NCI-H2227 treated with DMSO at 0.1 percent for 48 hours (cell line): ENCODE measurements around the gene NUCKS1.
A peak's percentile ranks its signal among the peaks of the same experiment; 100 is the strongest.
"Not testable (repeated sequence)": the region's sequence is repeated elsewhere in the genome, so short reads cannot be mapped to it uniquely, and the experiment has no call there.

Source experiments
- DNase-seq: peaks from one replicate; lab custom pipeline; 2025; lab: John Stamatoyannopoulos, UW

Gene NUCKS1

DNA sequence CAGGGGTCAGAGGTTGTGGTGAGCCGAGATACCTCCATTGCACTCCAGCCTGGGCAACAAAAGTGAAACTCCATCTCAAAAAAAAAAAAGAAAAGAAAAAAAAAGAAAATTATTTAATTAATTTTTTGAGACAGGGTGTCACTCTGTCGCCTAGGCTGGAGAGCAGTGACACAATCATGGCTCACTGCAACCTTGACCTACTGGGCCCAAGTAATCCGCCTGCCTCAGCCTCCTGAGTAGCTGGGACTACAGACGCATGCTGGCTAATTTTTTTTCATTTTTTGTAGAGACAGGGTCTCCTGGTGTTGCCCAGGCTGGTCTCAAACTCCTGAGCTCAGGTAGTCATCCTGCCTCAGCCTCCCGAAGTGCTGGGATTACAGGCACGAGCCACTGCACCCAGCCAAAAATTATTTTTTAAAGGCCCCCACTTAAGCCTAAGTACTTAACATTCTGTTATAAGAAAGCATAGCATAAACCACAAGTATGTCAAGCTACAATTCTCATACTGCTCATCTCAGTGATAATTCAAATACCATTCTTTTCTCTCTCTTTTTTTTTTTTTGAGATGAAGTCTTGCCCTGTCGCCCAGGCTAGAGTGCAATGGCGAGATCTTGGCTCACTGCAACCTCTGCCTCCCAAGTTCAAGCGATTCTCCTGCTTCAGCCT, 19.9 kb downstream of the NUCKS1 start:
- DNase-seq: no peak

DNA sequence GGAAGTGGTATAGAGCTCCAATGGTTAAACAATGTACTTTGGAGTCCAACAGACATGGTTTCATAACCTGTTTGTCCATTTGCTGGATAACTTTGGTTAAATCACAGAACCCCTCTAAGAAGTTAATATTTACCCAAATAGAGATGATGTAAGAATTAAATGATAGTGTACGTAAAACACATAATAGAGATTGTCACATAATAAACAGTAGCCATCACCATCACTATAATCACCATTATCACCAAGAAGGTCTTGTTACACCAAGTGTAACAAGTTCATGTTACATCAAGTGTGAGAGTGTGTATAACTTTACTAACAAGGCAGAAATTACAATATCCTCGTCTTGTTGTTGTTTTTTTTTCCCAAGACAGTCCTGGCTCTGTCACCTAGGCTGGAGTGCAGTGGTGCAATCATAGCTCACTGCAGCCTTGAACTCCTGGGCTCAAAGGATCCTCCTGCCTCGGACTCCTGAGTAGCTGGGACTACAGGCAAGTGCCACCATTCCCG, 23.3 kb downstream of the NUCKS1 start:
- DNase-seq: no peak

DNA sequence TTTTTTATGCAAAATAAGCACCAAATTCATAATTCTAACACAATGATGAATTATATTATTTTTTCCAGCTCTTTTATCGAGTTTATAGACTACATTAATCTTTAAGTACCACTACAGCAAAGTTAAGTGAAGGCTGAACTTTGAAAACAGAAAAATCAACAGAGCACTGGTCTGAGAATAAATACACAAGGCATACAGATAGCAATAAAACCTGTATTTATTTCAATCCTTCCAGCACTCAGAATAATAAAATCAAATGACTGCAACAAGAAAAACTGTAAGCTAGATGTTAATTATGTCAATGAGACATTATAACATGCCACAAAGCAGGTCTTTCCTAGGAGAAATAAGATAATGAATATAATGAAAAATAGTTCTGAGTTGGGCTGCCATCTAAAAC, 24.5 kb downstream of the NUCKS1 start:
- DNase-seq: no peak

GRCh38 chr1:205720740-205721139, 29.2 kb downstream of the NUCKS1 start:
- DNase-seq: not testable (repeated sequence)

DNA sequence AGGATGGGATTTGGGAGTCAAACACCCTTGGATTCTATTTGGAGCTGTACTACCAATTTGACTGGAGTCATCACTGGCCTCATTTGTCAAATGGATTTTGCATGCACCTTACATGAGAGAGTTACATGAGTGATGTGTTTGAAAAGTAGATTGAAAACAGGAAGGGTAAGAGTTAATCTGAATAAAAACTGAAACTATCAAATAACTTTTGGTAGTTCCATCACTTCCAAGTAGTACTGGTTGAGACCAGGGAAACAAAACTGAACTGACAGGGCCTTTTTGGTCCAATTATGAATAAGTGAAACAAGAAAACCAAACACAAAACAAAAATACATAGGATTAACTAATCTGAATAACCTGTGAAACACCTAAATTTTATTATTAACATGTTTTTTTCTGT, 30.2 kb downstream of the NUCKS1 start:
- no peak for DNase-seq

GRCh38 chr1:205719015-205719414, 31.0 kb downstream of the NUCKS1 start:
- DNase-seq: no peak

DNA sequence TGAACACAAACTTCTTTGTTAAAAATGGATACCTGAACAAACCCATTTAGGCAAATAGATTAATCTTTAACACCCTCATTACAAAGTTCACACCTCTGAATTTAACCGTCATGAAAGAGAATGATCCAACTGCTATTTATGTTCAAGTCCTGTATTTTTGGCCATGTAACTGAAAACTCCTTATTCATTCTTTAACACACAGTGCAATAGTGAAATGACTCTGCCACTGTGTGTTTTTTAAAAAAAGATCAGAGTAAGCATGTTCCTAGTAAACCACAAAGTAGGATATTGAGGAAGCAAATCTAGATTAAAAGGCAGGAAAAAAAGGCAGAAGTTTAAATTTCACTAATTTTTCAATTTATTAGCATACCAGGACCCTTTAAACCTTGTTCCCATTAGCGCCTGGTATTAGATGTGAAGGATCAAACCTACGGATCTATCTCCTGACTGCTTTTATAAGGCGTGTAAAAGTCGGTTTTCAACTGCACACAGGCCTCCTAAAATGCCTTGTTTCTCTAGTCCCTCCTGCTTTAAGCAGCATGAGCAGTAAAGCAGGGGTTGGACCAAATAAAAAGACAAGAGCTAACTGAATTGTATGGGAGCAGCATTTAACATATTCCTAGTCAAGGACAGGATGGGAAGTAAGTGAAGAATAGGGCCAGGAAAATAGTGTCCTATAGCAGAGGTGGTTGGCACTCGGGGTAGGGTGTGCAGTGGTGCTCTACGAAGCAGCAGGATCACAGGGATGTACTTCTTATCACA, 33.4 kb downstream of the NUCKS1 start:
- DNase-seq: no peak

- DNase-seq: no peak
Observed at GRCh38 chr1:205715628-205716027, 34.4 kb downstream of the NUCKS1 start.

DNA sequence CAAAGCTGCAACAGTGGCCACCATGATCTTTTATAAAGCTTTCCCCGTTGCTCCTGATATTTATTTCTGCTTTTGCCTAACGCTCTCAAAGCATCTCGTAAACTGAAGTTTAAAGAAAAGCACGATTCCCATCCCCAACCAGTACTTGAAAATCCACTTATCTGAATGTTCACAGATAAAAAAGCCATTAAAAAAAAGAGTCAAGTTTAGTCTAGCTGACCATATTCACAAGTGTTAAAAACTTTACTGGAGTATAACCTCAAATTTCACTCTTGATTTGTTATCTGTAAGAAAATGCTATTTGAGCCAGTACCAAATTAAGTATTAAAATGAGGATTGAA, 35.1 kb downstream of the NUCKS1 start:
- DNase-seq: no peak

GRCh38 chr1:205714190-205714905, 35.6 kb downstream of the NUCKS1 start:
- no peak for DNase-seq

DNA sequence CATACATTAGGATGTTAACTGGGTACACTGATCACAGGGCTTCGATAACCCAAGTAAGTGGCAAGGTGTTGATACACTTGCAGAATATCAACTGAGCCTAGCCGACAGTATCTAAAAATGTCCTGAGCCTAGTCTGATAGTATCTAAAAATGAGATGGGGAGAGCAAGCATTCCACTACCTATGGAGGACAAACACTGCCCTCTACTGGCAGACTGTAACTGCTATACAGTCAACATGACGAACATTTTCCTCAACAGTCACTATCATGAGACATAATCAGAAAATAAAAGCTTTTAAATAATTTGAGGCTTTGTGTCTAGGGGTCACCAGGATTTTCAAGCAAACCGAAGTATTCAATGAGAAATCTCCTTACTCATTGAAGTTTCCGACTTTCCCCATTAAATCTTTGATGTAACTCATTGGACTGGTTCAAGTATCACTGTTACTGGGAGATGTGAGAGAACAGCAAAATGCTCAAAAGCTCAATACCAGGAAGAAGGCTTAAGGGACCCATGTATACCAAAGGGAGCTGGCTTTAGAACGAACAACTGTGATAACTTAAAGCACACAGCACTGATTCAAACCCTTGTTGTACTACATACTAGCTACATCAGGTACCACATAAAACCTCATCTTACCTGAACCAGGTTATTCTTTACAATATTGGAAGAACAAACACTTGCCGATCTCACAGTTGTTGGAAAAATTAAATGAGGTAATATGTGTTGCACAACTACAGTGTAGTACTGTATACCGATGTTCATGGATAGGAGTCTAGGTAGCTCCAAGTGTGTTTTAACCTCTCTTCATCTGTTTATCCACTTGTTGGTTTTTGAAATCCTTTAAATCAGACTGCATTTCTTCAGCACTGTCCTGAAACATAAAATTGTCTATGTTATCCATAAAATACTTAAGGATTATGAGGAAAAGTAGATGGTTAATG, 38.6 kb downstream of the NUCKS1 start:
- DNase-seq: peak; percentile 80

GRCh38 chr1:205710201-205711062, 39.5 kb downstream of the NUCKS1 start:
- DNase-seq: no peak

DNA sequence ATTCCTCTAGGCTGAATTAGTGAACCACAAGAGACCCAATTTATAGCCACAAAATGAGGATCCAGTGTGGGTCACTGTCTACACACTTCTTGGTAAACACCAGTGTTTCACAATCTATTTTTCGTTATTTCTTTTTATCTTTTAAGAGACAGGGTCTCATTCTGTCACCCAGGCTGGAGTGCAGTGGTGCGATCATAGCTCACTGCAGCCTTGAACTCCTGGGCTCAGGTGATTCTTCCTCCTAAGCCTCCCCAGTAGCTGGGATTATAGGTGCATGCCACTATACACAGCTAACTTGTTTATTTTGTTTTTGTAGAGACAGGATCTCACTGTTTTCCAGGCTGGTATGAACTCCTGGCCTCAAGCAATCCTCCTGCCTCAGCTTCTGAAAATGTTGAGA, 40.3 kb downstream of the NUCKS1 start:
- DNase-seq: no peak

DNA sequence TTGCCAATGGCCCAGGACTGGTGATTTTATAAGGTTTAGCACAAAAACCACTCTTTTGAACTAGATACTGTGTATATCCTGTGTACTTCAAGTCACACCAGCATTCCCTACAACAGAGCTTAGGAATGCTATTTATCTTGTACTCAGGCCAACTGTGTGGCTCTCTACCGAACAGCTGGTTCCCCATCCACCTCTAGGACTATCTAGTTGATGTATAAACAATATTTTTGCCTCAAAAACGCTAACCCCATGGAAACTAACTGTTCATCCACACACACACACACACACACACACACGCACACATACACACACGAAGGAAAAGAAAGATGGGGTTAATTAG, 41.0 kb downstream of the NUCKS1 start:
- DNase-seq: no peak

GRCh38 chr1:205706601-205707502, 43.1 kb downstream of the NUCKS1 start:
- no peak for DNase-seq

- DNase-seq: no peak
Observed at GRCh38 chr1:205704903-205705302, 45.1 kb downstream of the NUCKS1 start.

DNA sequence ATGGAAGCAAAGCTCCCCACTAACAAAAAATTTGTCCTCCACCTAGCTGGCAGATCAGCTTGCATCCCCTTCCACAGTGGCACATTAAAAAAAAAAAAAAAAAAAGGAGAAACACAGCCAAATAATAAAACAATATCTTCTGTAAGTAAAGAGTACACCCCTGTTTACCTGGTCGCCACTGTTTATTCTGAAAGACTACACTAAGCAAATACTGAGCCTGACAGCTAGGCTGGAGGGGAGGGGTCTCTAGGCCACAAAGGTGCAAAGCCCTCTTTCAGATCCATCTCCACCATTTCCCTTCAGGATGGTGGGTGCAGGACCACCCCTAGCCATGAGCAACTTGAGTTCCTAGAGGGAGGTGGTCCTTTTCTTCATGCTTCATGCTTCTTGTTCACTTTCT, 46.9 kb downstream of the NUCKS1 start:
- no peak for DNase-seq

- DNase-seq: no peak
Observed at GRCh38 chr1:205701891-205702290, 48.1 kb downstream of the NUCKS1 start.

DNA sequence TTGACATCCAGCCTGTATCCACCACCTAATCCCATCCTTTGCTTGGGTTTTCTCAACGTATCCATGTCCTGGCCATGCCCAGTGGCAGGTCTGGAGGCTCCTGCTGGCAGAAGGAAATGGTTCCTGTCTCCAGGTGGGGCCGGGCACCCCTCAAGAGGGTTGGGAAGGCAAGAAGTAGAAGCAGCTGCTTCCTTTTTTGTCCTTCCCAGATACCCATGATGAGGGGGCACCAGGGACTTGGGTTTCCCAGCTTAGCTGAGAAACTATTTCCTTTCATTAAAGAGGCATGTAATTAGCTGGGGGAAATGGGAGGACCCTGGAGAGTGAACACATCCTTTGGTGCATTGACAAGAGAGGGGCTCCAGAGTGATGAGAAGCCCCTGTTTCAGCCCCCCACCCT, 48.6 kb downstream of the NUCKS1 start:
- no peak for DNase-seq

GRCh38 chr1:205700865-205701401, 49.0 kb downstream of the NUCKS1 start:
- no peak for DNase-seq
